Occipital lobe (tissue), 2 donors: ENCODE measurements around the gene SEC14L1. TPM values are rescaled to one million over a fixed set of nuclear protein-coding genes. Genes with fewer than 3 reads are reported as not detected.

Experiments
- DNase-seq: peaks from one replicate; lab custom pipeline; 2025; lab: John Stamatoyannopoulos, UW
- total RNA-seq: library from RNA; depleted of rRNA; stranded (reverse); fragments of >200 nt; gene quantifications from one replicate; pipeline ENCODE4 v1.2.3, GENCODE V29; 2014

The SEC14L1 gene
- total RNA-seq, 1 donor from 2014 or later, result 66.9 TPM

GRCh38 chr17:77188084-77189066 is 47.6 kb downstream of the SEC14L1 start:
- no peak for DNase-seq

GRCh38 chr17:77189148-77189547 is 48.4 kb downstream of the SEC14L1 start:
- no peak for DNase-seq

GRCh38 chr17:77190576-77190975 is 49.8 kb downstream of the SEC14L1 start:
- no peak for DNase-seq

GRCh38 chr17:77191244-77191643 is 50.5 kb downstream of the SEC14L1 start:
- no peak for DNase-seq

- DNase-seq, result no peak
These were observed 52.9 kb downstream of the SEC14L1 start for GRCh38 chr17:77193653-77194052.

GRCh38 chr17:77194179-77194578 is 53.4 kb downstream of the SEC14L1 start:
- no peak for DNase-seq

- no peak for DNase-seq
These were observed 55.5 kb downstream of the SEC14L1 start for GRCh38 chr17:77196251-77196650.

GRCh38 chr17:77197115-77197514 is 56.3 kb downstream of the SEC14L1 start:
- no peak for DNase-seq

- DNase-seq, result no peak
These were observed 59.9 kb downstream of the SEC14L1 start for GRCh38 chr17:77200711-77201110.

GRCh38 chr17:77203436-77203835 is 62.7 kb downstream of the SEC14L1 start:
- DNase-seq, result no peak

- DNase-seq, result no peak
These were observed 63.1 kb downstream of the SEC14L1 start for GRCh38 chr17:77203846-77204245.

GRCh38 chr17:77204536-77204935 is 63.8 kb downstream of the SEC14L1 start:
- no peak for DNase-seq

GRCh38 chr17:77205396-77206125 is 64.8 kb downstream of the SEC14L1 start:
- no peak for DNase-seq

- DNase-seq, result no peak
These were observed 65.6 kb downstream of the SEC14L1 start for GRCh38 chr17:77206158-77206956.

GRCh38 chr17:77207689-77208216 is 67.0 kb downstream of the SEC14L1 start:
- no peak for DNase-seq

- DNase-seq, result no peak
These were observed 67.5 kb downstream of the SEC14L1 start for GRCh38 chr17:77208217-77208808.

GRCh38 chr17:77208856-77209255 is 68.1 kb downstream of the SEC14L1 start:
- DNase-seq, result no peak

- no peak for DNase-seq
These were observed 68.6 kb downstream of the SEC14L1 start for GRCh38 chr17:77209330-77209748.

GRCh38 chr17:77210331-77210730 is 69.6 kb downstream of the SEC14L1 start:
- no peak for DNase-seq

GRCh38 chr17:77210946-77211541 is 70.3 kb downstream of the SEC14L1 start:
- DNase-seq, result no peak

- no peak for DNase-seq
These were observed 70.9 kb downstream of the SEC14L1 start for GRCh38 chr17:77211681-77212080.
